Neural cell (in vitro differentiated cells): Measurements from ENCODE around the gene GRK3.

ENCODE experiments used
- CTCF ChIP-seq: fragments of 450-650 bp; IDR thresholded peaks from 2 replicates; pipeline ENCODE4 v1.5.1; 2014; ENCODE audit warnings: antibody characterized with exemption, mild to moderate bottlenecking, moderate library complexity; ENCODE audit not compliant: poor library complexity, severe bottlenecking
- TAF1 ChIP-seq: IDR thresholded peaks from 2 replicates; pipeline ENCODE4 v1.6.1; 2012; ENCODE audit warnings: low read depth

GRCh38 chr22:25752615-25753214 lies 188.2 kb downstream of the GRK3 start:
- TF ChIP-seq CTCF (no peak), TAF1 (no peak)
